ENCODE data around the gene CCDC158.
"Not testable (repeated sequence)": the region's sequence is repeated elsewhere in the genome, so short reads cannot be mapped to it uniquely, and the experiment has no call there.

CCDC158 gene

GRCh38 chr4:76364763-76365162 is 56.2 kb downstream of the CCDC158 start:
- FAIRE-seq = no peak

DNA sequence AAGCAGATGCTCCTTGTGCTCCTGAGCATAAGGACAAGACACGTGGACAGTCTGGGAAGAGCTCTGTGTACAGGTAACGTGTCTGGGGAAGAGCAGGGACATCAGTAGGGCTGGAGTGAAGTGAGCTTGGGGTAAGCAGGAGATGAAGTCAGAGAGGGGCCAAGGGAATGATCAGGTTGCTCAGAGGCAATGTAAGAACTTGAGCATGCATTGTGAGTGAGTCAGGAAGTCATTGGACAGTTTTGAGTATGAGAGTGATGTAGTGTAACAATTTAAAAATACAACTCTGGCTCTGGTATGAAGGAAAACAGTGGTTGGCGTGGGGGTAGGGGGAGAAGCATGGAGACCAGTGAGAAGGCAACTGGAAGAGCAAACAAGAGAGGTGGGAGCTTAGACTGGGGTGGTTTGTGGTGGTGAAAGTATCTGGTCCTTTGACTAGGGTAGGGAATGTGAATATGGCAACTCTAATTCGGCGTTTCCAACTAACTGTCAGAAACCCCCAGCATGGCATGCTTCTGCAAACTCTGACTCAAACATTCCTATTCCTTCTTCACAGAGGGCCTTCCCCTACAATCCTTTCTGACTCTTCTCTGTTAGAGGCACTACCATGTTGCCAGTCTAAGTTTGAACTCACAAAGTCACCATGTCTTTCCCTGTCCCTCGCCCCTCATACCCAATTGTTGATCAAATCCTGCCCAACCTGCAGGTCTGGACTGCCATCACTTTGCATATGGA is 57.2 kb downstream of the CCDC158 start:
- FAIRE-seq = no peak

GRCh38 chr4:76361689-76362412 is 59.1 kb downstream of the CCDC158 start:
- no peak for FAIRE-seq

DNA sequence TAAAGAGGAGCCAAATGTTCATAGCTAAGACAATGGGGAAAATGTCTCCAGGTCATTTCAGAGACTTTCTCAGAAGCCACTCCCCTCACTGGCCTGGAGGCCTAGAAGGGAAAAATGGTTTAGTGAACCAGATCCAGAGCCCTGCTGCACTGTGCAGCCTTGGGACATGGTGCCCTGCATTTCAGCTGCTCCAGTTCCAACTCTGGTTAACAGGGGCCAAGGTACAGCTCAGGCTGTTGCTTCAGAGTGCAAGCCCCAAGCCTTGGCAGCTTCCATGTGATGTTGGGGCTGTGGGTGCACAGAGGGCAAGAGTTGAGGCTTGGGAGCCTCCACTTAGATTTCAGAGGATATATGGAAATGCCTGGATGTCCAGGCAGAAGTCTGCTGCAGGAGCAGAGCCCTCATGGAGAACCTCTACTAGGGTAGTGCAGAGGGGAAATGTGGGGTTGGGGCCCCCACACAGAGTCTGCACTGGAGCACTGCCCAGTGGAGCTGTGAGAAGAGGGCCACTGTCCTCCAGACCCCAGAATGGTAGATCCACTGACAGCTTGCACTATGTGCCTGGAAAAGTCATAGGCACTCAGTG is 61.0 kb downstream of the CCDC158 start:
- FAIRE-seq = not testable (repeated sequence)

- no peak for FAIRE-seq
These were observed 63.0 kb downstream of the CCDC158 start for GRCh38 chr4:76357981-76358380.

- no peak for FAIRE-seq
These were observed 66.1 kb downstream of the CCDC158 start for GRCh38 chr4:76354517-76355473.

- no peak for FAIRE-seq
These were observed 78.1 kb downstream of the CCDC158 start for GRCh38 chr4:76342803-76343202.

DNA sequence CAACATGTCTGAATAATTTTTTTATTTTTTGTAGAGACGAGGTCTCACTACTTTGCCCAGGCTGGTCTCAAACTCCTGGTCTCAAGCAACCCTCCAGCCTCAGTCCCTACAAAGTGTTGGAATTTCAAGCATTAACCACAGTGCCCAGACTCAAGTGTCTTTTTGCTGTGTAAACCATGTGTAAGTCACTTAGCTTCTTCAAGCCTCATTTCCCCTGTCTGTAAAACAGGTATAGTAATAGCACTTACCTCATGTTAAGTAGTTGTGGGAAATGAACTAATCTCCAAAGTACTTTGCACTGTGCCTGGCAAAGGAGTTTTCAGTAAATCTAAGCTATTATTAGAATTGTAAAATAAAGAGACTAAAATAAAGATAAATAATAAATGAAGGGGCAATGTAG is 78.8 kb downstream of the CCDC158 start:
- no peak for FAIRE-seq

DNA sequence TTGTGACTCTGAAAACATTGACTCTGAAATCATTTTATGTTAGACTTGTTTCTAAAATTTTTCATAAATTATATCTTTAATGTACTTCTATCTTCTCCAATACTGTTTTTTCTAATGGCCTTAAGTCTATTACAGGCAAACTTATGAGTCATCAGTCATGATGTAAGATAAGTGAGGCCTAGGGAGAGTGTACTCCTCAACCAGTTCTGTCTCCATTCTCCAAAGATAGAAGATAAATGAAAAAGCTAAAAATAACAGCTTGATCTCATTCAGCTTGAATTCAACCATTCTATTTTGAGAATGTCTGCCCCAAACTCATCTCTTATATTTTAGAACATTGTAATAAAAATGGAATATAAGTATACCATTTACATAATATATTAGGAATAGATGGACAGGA is 79.9 kb downstream of the CCDC158 start:
- FAIRE-seq = no peak

DNA sequence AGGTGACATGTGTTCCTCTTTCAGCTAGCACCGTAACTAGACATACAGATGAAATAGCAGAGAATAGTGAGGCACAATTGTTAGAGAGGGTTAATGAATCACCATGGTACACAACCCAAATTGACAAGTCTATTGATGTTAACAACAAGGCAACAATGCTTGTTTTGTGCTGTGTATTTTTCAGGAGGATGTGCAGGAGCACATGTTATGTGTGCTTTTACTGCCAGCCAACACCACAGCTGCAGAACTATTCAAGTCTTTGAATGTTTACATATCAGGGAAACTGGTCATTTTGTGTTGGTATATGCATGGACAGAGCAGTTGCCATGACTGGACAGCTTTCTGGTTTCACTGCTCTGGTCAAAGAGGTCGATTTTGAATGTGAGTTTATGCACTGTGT is 81.6 kb downstream of the CCDC158 start:
- no peak for FAIRE-seq

DNA sequence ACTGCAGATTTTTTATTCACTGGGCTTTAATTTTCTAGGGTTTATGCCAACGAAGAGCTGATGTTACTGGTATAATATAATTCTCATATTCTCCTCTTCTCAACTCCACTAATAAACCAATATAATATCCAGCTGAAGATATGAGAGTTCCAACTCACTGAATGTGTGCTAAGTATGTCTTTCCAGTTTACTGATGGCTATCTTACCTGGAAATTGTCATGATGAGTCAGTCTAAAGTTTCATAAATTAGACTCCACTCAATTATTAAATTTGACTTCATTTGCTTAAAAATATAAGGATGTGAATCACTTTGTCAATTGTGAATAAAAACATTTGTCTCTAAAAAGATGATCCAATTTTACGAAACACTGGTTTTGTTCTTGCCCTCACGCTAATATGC is 86.1 kb downstream of the CCDC158 start:
- no peak for FAIRE-seq

- peak; percentile 47 for FAIRE-seq
These were observed 94.4 kb downstream of the CCDC158 start for GRCh38 chr4:76326515-76326914.

- FAIRE-seq = peak; percentile 77
These were observed 95.9 kb downstream of the CCDC158 start for GRCh38 chr4:76325072-76325471.

DNA sequence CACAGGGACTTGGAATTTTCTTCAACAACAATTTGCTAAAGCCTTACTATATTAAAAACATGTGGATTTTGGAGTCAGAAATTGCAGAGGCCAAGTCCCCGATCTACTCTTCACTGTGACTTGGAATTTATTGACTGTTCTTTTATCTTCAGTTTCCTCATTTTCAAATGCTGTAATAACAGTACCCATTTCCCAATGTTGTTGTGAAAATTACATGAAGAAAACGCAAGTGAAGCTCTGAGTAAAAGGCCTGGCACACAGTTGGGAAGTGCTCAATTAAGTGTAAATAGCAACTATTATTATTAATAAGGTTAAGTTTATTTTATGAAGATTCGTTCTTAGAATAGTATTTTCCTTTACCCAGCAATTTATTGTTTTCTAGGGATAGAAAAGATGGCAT is 98.7 kb downstream of the CCDC158 start:
- no peak for FAIRE-seq

DNA sequence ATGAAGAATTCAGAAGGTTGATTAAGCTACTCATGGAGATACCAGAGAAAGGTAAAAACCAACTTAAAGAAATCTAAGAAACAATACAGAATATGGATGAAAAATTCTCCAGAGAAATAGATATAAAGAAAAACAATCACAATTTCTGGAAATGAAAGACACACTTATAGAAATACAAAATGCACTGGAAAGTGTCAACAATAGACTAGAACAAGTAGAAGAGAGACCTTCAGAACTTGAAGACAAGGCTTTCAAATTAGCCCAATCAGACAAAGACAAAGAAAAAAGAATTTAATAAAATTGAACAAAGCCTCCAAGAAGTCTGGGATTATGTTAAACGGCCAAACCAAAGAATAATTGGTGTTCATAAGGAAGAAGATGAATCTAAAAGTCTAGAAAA is 104.8 kb downstream of the CCDC158 start:
- no peak for FAIRE-seq

DNA sequence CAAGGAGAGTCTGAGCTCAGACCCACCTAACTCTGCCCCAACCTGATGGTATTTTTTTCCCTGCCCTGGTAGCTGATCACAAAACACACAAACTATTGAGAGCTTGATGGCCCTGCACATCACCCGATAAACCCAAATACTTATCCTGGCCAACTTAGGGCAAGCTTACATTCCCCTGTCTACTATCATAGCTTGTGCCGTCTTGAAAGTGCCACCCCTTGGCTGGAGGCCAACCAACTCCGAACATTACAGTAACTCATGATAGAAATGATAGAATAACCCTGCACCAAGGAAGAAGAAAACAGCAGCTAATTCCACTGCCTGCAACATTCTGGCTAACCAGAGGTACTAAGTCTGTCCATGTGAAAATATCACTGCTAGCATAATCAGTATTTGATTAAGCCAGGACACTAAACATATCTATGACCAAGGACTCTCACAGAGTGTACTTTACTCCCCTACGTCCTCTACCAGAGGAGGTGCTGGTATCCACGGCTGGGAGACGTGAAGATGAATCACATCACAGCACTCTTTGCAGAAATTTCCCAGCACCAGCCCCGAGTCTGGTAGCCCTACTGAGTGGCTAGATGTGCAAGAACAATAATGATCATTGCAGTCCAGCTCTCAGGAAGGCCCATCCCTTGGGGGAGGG is 105.5 kb downstream of the CCDC158 start:
- FAIRE-seq = no peak

DNA sequence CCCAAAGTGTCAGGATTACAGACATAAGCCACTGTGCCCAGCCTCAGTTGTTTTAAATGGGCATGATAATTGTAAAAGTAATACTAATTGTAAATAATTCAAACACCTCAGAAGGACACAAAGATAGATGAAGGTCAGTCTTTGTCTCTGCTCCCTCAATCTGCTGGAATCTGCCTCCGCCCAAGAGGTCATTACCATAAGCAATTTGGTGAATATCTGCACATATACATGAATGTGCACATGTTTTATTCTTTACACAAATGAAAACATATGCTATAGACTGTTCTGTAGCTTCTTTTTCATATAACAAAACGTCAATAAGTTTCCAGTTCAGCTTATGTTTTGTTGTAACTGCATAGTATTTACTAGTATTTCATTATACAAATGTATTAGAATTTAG is 107.4 kb downstream of the CCDC158 start:
- no peak for FAIRE-seq

GRCh38 chr4:76312457-76312856 is 108.5 kb downstream of the CCDC158 start:
- FAIRE-seq = no peak

- FAIRE-seq = no peak
These were observed 109.0 kb downstream of the CCDC158 start for GRCh38 chr4:76311896-76312331.

DNA sequence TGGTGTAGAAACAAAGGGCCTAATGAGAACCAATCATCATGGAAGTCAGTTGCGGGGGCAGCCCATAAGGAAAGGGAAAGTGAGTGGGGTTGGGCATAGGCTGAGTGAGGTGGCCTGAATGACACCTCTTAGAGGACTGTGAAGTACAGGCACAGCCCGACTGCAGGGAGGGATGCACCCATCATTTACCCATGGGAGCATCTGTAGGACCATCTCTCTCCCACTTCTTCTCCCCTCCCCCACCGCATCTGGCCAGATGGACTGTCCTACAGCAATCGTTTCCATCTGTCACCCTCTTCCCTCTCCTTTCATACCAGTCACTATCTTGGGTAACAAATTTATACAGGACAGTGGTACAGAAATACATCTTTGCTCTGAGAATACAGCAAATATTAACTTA is 110.3 kb downstream of the CCDC158 start:
- FAIRE-seq = no peak

- no peak for FAIRE-seq
These were observed 110.9 kb downstream of the CCDC158 start for GRCh38 chr4:76309939-76310550.

- FAIRE-seq = no peak
These were observed 112.4 kb downstream of the CCDC158 start for GRCh38 chr4:76308548-76308947.

All from A204.1 (cell line).